ENCODE measurements around the gene FANCC. TPM values are rescaled to one million over a fixed set of nuclear protein-coding genes. Genes with fewer than 3 reads are reported as not detected.
"Not testable (repeated sequence)": the region's sequence is repeated elsewhere in the genome, so short reads cannot be mapped to it uniquely, and the experiment has no call there.

FANCC gene
- total RNA-seq, 8 experiments from 2014 or later = 1.2 to 31.3 (median 11.9) TPM

- WGBS, 10 experiments = 85 to 100% (median 100%) methylated on average over 1 to 6 of the region's 6 CpGs; no CpG with 5 or more reads in 1 of the 10 experiments
- H3K4me3 ChIP-seq; H3K27ac ChIP-seq; in situ Hi-C loops (cut with MboI; ENCODE audit: low pct_unique_long_range_greater_than_20kb in 2 of 9, low sequenced_read_pairs in 9 of 9, unreplicated experiment in 9 of 9); ATAC-seq (replicated peaks in 6 of 8); H3K4me1 ChIP-seq (replicated peaks in 1 of 2): not testable (repeated sequence)
These were observed 24.2 kb downstream of the FANCC start for GRCh38 chr9:95293296-95293695.

GRCh38 chr9:95292226-95292625, 25.3 kb downstream of the FANCC start:
- no peak for ATAC-seq (replicated peaks in 6 of 8)
- Histone ChIP-seq H3K27ac (no peak overlapping the region), H3K4me1 (replicated peaks in 1 of 2) (no peaks in the 10 kb centered on the region), H3K4me3 (no peak overlapping the region)
- in situ Hi-C loops (cut with MboI; ENCODE audit: low pct_unique_long_range_greater_than_20kb in 2 of 9, low sequenced_read_pairs in 9 of 9, unreplicated experiment in 9 of 9) = no loop called here
- 93 to 100% (median 99%) methylated on average over 1 to 7 of the region's 41 CpGs; no CpG with 5 or more reads in 6 of the 10 experiments for WGBS, 10 experiments

DNA sequence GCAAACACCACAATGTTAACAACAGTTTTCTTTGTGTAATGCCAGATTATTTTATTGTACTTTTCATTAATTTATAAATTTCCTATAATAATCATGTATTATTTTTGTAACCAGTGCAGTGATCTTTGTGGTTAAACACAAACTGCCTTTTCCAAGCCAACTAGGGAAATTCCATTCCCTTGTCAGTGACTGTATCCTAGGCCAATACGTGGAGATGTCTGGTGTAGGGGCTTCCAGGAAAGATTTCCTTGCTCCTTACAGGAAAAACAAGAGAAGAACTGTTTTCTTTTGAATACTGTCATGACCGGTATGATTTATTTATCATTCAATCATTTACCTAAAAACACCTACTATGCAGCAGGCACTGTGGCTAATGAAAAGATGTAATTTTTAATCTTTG, 31.4 kb downstream of the FANCC start:
- WGBS, 10 experiments = 33 to 100% (median 79%) methylated on average over 1 to 2 of the region's 2 CpGs; no CpG with 5 or more reads in 2 of the 10 experiments

GRCh38 chr9:95285307-95285706, 32.2 kb downstream of the FANCC start:
- 20 to 100% (median 82%) methylated on average over 1 of the region's 1 CpG; no CpG with 5 or more reads in 1 of the 10 experiments for WGBS, 10 experiments
- ATAC-seq (replicated peaks in 6 of 8) = no peak
- in situ Hi-C loops (cut with MboI; ENCODE audit: low pct_unique_long_range_greater_than_20kb in 2 of 9, low sequenced_read_pairs in 9 of 9, unreplicated experiment in 9 of 9) = no loop called here
- H3K4me1 ChIP-seq (replicated peaks in 1 of 2) = no peaks in the 10 kb centered on the region
- no peak overlapping the region for H3K27ac ChIP-seq
- H3K4me3 ChIP-seq = no peak overlapping the region

More for the DNA sequence above, 31.4 kb downstream of the FANCC start:
- Histone ChIP-seq H3K4me3 (no peak overlapping the region), H3K4me1 (replicated peaks in 1 of 2) (no peaks in the 10 kb centered on the region), H3K27ac (no peak overlapping the region)
- in situ Hi-C loops (cut with MboI; ENCODE audit: low pct_unique_long_range_greater_than_20kb in 2 of 9, low sequenced_read_pairs in 9 of 9, unreplicated experiment in 9 of 9) = no loop called here
- no peak for ATAC-seq (replicated peaks in 6 of 8)

GRCh38 chr9:95284162-95285080, 33.1 kb downstream of the FANCC start:
- peak in 2 of 8 experiments; percentile 43 to 66 for ATAC-seq (replicated peaks in 6 of 8)

GRCh38 chr9:95283673-95284072, 33.8 kb downstream of the FANCC start:
- 0 to 100% (median 93%) methylated on average over 1 to 2 of the region's 2 CpGs; no CpG with 5 or more reads in 3 of the 10 experiments for WGBS, 10 experiments
- no peak overlapping the region for H3K4me3 ChIP-seq
- no peaks in the 10 kb centered on the region for H3K4me1 ChIP-seq (replicated peaks in 1 of 2)
- in situ Hi-C loops (cut with MboI; ENCODE audit: low pct_unique_long_range_greater_than_20kb in 2 of 9, low sequenced_read_pairs in 9 of 9, unreplicated experiment in 9 of 9) = no loop called here
- no peak overlapping the region for H3K27ac ChIP-seq
- ATAC-seq (replicated peaks in 6 of 8) = no peak

More at GRCh38 chr9:95284162-95285080, 33.1 kb downstream of the FANCC start:
- Histone ChIP-seq H3K4me3 (no peak overlapping the region), H3K4me1 (replicated peaks in 1 of 2) (no peaks in the 10 kb centered on the region), H3K27ac (no peak overlapping the region)
- in situ Hi-C loops (cut with MboI; ENCODE audit: low pct_unique_long_range_greater_than_20kb in 2 of 9, low sequenced_read_pairs in 9 of 9, unreplicated experiment in 9 of 9) = no loop called here
- WGBS, 10 experiments = 62 to 99% (median 93%) methylated on average over 5 to 9 of the region's 9 CpGs

- in situ Hi-C loops (cut with MboI; ENCODE audit: low pct_unique_long_range_greater_than_20kb in 2 of 9, low sequenced_read_pairs in 9 of 9, unreplicated experiment in 9 of 9) = no loop called here
- no peak overlapping the region for H3K4me3 ChIP-seq
- no peaks in the 10 kb centered on the region for H3K4me1 ChIP-seq (replicated peaks in 1 of 2)
- no peak overlapping the region for H3K27ac ChIP-seq
- ATAC-seq (replicated peaks in 6 of 8) = no peak
These were observed 35.2 kb downstream of the FANCC start for GRCh38 chr9:95282332-95282731.

DNA sequence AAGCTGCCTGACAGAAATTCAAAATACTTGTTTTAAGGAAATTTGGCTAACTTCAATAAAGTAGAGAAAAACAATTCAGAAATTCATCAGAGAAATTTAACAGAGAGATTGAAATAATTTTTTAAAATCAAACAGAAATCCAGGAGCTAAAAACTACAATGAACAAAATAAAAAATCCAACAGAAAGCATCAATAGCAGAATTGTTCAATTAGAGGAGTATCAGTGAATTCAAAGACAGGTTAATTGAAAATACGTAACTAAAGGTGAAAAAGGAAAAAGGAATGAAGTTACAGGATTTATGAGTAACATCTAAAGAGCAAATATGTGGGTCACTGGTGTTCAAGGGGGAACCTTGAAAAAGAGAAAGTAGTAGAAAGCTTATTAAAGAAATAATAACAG, 36.8 kb downstream of the FANCC start:
- ATAC-seq (replicated peaks in 6 of 8) = no peak
- in situ Hi-C loops (cut with MboI; ENCODE audit: low pct_unique_long_range_greater_than_20kb in 2 of 9, low sequenced_read_pairs in 9 of 9, unreplicated experiment in 9 of 9) = no loop called here
- no peak overlapping the region for H3K27ac ChIP-seq
- WGBS, 10 experiments = 87 to 100% (median 98%) methylated on average over 1 of the region's 1 CpG; no CpG with 5 or more reads in 2 of the 10 experiments
- no peaks in the 10 kb centered on the region for H3K4me1 ChIP-seq (replicated peaks in 1 of 2)
- H3K4me3 ChIP-seq = no peak overlapping the region

- no peak for ATAC-seq (replicated peaks in 6 of 8)
- Histone ChIP-seq H3K4me3 (no peak overlapping the region), H3K27ac (no peak overlapping the region), H3K4me1 (replicated peaks in 1 of 2) (no peaks in the 10 kb centered on the region)
- in situ Hi-C loops (cut with MboI; ENCODE audit: low pct_unique_long_range_greater_than_20kb in 2 of 9, low sequenced_read_pairs in 9 of 9, unreplicated experiment in 9 of 9) = no loop called here
These were observed 40.0 kb downstream of the FANCC start for GRCh38 chr9:95277509-95277908.

DNA sequence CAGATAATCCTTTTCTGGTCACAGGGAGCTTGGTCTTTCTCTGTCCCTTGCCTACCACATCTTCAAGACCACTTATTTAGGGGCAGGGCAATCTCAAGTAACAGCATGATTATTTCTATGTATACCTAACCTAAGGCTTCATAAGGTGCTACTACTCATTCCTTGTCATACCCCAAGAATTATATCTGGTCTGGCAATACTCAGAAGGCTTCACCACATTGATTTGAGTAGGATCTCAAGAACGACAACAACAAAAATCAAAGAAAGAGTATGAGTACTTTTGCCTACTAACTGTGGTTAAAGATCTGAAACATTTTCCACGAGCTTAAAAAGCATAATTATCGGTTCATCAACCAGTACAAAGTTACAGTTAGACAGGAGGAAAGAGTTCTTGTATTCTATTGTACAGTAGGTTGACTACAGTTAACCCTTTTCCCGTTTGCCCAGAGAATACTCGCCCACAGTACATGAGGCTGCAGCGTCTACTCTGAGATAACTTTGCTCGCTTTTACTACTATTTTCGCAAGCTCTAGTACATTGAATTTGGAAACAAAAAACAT, 41.0 kb downstream of the FANCC start:
- WGBS, 10 experiments = 83 to 100% (median 95%) methylated on average over 2 to 8 of the region's 8 CpGs
- Histone ChIP-seq H3K27ac (no peak overlapping the region), H3K4me3 (no peak overlapping the region), H3K4me1 (replicated peaks in 1 of 2) (no peaks in the 10 kb centered on the region)
- in situ Hi-C loops (cut with MboI; ENCODE audit: low pct_unique_long_range_greater_than_20kb in 2 of 9, low sequenced_read_pairs in 9 of 9, unreplicated experiment in 9 of 9) = no loop called here
- no peak for ATAC-seq (replicated peaks in 6 of 8)

- ATAC-seq (replicated peaks in 6 of 8); H3K27ac ChIP-seq; in situ Hi-C loops (cut with MboI; ENCODE audit: low pct_unique_long_range_greater_than_20kb in 2 of 9, low sequenced_read_pairs in 9 of 9, unreplicated experiment in 9 of 9); H3K4me3 ChIP-seq: not testable (repeated sequence)
- WGBS, 10 experiments = 57 to 100% (median 86%) methylated on average over 1 of the region's 2 CpGs; no CpG with 5 or more reads in 4 of the 10 experiments
- H3K4me1 ChIP-seq (replicated peaks in 1 of 2) = peaks cover 14 to 15% of the 10 kb centered on the region in 2 donors
These were observed 43.3 kb downstream of the FANCC start for GRCh38 chr9:95274160-95274559.

- in situ Hi-C loops (cut with MboI; ENCODE audit: low pct_unique_long_range_greater_than_20kb in 2 of 9, low sequenced_read_pairs in 9 of 9, unreplicated experiment in 9 of 9) = no loop called here
- Histone ChIP-seq H3K4me3 (no peak overlapping the region), H3K4me1 (replicated peaks in 1 of 2) (peaks cover 21% of the 10 kb centered on the region in 2 donors), H3K27ac (no peak overlapping the region)
- no peak for ATAC-seq (replicated peaks in 6 of 8)
- 68 to 100% (median 89%) methylated on average over 1 to 4 of the region's 4 CpGs; no CpG with 5 or more reads in 5 of the 10 experiments for WGBS, 10 experiments
These were observed 44.0 kb downstream of the FANCC start for GRCh38 chr9:95273369-95274022.

DNA sequence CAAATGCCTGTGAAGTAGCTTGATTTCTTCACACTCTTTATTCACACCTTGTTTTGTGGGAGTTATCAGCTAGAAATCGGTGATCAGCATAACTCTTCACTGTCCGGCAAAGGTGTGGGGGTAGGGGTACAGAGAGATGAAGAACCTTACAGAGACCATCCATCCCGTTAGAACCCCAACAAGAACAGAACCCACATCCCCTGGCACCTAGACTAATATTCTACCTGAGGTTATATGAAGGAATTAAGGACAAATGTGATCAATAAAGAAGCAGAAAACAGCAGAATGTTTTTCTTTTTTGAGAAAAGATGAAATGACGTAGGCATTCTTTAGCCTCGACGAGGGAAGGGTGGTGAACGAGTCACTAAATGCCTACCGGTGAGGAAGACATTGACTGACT, 44.7 kb downstream of the FANCC start:
- no peak for ATAC-seq (replicated peaks in 6 of 8)
- Histone ChIP-seq H3K27ac (no peak overlapping the region), H3K4me1 (replicated peaks in 1 of 2) (peaks cover 22 to 25% of the 10 kb centered on the region in 2 donors), H3K4me3 (no peak overlapping the region)
- 88 to 100% (median 97%) methylated on average over 2 to 8 of the region's 8 CpGs for WGBS, 10 experiments
- in situ Hi-C loops (cut with MboI; ENCODE audit: low pct_unique_long_range_greater_than_20kb in 2 of 9, low sequenced_read_pairs in 9 of 9, unreplicated experiment in 9 of 9) = no loop called here
